ENCODE results near the gene ZBTB25.
"Not testable (repeated sequence)": the region's sequence is repeated elsewhere in the genome, so short reads cannot be mapped to it uniquely, and the experiment has no call there.

ZBTB25 gene

GRCh38 chr14:64531567-64531966 lies 27.9 kb upstream of the ZBTB25 start:
- TF ChIP-seq CTCF (IDR thresholded peaks at IDR 0.05; ENCODE audit: low read depth, low read length), result no peak
- no peaks in the 10 kb centered on the region for H3K9me3 ChIP-seq (ENCODE audit: severe bottlenecking)
- H3K27ac ChIP-seq, result no peak overlapping the region
- no peak for DNase-seq
- no peaks in the 10 kb centered on the region for H3K36me3 ChIP-seq
- H3K4me3 ChIP-seq (ENCODE audit: low read depth, low read length), result no peak overlapping the region
- no peaks in the 10 kb centered on the region for H3K27me3 ChIP-seq (ENCODE audit: insufficient read depth, low read depth, severe bottlenecking)

- H3K36me3 ChIP-seq, result peaks cover 25% of the 10 kb centered on the region
These were observed 21.7 kb upstream of the ZBTB25 start for GRCh38 chr14:64525354-64525753.

GRCh38 chr14:64522591-64523355 lies 19.1 kb upstream of the ZBTB25 start:
- H3K27ac ChIP-seq, result no peak overlapping the region
- peaks cover 25% of the 10 kb centered on the region for H3K36me3 ChIP-seq
- H3K27me3 ChIP-seq (ENCODE audit: insufficient read depth, low read depth, severe bottlenecking), result no peaks in the 10 kb centered on the region
- TF ChIP-seq CTCF (IDR thresholded peaks at IDR 0.05; ENCODE audit: low read depth, low read length), result no peak
- no peaks in the 10 kb centered on the region for H3K9me3 ChIP-seq (ENCODE audit: severe bottlenecking)
- no peak overlapping the region for H3K4me3 ChIP-seq (ENCODE audit: low read depth, low read length)
- no peak for DNase-seq

More at GRCh38 chr14:64525354-64525753, 21.7 kb upstream of the ZBTB25 start:
- H3K27ac ChIP-seq, result no peak overlapping the region
- H3K9me3 ChIP-seq (ENCODE audit: severe bottlenecking), result no peaks in the 10 kb centered on the region
- DNase-seq, result no peak
- H3K27me3 ChIP-seq (ENCODE audit: insufficient read depth, low read depth, severe bottlenecking), result no peaks in the 10 kb centered on the region
- no peak overlapping the region for H3K4me3 ChIP-seq (ENCODE audit: low read depth, low read length)
- TF ChIP-seq CTCF (IDR thresholded peaks at IDR 0.05; ENCODE audit: low read depth, low read length), result no peak

- no peak overlapping the region for H3K27ac ChIP-seq
These were observed 17.1 kb upstream of the ZBTB25 start for GRCh38 chr14:64520699-64521098.

GRCh38 chr14:64518229-64518628 lies 14.6 kb upstream of the ZBTB25 start:
- Histone ChIP-seq H3K36me3 (peaks cover 23% of the 10 kb centered on the region), H3K27ac (no peak overlapping the region), H3K4me3 (ENCODE audit: low read depth, low read length) (no peak overlapping the region), H3K27me3 (ENCODE audit: insufficient read depth, low read depth, severe bottlenecking) (no peaks in the 10 kb centered on the region), H3K9me3 (ENCODE audit: severe bottlenecking) (no peaks in the 10 kb centered on the region)
- TF ChIP-seq CTCF (IDR thresholded peaks at IDR 0.05; ENCODE audit: low read depth, low read length), result no peak
- DNase-seq, result no peak

More at GRCh38 chr14:64520699-64521098, 17.1 kb upstream of the ZBTB25 start:
- H3K9me3 ChIP-seq (ENCODE audit: severe bottlenecking), result no peaks in the 10 kb centered on the region
- peaks cover 25% of the 10 kb centered on the region for H3K36me3 ChIP-seq
- DNase-seq, result no peak
- H3K27me3 ChIP-seq (ENCODE audit: insufficient read depth, low read depth, severe bottlenecking), result no peaks in the 10 kb centered on the region
- no peak for TF ChIP-seq CTCF (IDR thresholded peaks at IDR 0.05; ENCODE audit: low read depth, low read length)
- no peak overlapping the region for H3K4me3 ChIP-seq (ENCODE audit: low read depth, low read length)

- not testable (repeated sequence) for H3K27ac ChIP-seq; DNase-seq; H3K4me3 ChIP-seq (ENCODE audit: low read depth, low read length); H3K27me3 ChIP-seq (ENCODE audit: insufficient read depth, low read depth, severe bottlenecking); H3K9me3 ChIP-seq (ENCODE audit: severe bottlenecking)
- H3K36me3 ChIP-seq, result peaks cover 17% of the 10 kb centered on the region
These were observed 14.0 kb upstream of the ZBTB25 start for GRCh38 chr14:64517667-64518066.
